ENCODE results near the gene NEMP1.
A peak's percentile ranks its signal among the peaks of the same experiment; 100 is the strongest.
"Not testable (repeated sequence)": the region's sequence is repeated elsewhere in the genome, so short reads cannot be mapped to it uniquely, and the experiment has no call there.

NEMP1 gene, protein sequence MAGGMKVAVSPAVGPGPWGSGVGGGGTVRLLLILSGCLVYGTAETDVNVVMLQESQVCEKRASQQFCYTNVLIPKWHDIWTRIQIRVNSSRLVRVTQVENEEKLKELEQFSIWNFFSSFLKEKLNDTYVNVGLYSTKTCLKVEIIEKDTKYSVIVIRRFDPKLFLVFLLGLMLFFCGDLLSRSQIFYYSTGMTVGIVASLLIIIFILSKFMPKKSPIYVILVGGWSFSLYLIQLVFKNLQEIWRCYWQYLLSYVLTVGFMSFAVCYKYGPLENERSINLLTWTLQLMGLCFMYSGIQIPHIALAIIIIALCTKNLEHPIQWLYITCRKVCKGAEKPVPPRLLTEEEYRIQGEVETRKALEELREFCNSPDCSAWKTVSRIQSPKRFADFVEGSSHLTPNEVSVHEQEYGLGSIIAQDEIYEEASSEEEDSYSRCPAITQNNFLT

DNA sequence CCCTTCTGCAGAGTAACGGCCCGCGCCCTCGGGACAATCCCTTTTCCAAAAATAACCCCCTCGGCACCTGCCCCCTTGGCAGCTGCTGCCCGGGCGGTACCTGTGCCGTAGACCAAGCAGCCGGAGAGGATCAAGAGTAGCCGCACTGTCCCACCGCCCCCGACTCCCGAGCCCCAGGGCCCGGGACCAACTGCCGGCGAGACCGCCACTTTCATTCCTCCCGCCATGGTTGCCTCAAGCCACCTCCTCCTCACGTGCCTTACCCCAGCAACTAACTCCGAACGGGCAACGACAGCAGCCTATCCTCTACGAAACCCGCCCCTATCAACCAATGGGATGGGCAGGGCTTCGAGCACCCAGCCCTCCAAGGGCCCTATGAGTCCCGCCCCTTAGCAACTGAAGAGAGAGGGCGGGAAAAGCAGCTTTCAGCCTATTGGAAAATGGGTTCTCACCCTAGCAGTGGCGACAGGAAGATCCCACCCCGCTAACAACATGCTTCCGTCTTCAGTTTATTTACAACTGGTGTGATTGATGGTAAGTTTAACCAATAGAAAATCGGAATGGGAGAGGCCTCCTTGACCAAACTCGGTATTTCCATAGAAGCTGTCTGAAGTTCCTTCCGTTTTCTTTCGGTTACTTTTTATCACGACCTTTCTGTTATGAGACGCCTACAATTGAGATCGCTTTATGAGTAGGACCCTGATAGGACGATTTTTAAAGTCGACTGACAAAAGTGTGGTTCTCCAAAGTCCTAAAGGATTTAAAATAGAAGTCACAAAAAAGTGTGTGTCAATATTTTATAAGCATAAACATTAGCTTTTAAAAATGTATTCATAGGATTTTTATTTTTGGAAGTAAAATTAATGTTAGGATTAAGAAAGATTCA, at the start of gene NEMP1:
Gene NEMP1, minus strand, starts transcription at position 273 of the 886 bp plus-strand sequence. Its CDS starts 46 bp downstream, at position 227.
- DNase-seq, result peak; percentile 100

DNA sequence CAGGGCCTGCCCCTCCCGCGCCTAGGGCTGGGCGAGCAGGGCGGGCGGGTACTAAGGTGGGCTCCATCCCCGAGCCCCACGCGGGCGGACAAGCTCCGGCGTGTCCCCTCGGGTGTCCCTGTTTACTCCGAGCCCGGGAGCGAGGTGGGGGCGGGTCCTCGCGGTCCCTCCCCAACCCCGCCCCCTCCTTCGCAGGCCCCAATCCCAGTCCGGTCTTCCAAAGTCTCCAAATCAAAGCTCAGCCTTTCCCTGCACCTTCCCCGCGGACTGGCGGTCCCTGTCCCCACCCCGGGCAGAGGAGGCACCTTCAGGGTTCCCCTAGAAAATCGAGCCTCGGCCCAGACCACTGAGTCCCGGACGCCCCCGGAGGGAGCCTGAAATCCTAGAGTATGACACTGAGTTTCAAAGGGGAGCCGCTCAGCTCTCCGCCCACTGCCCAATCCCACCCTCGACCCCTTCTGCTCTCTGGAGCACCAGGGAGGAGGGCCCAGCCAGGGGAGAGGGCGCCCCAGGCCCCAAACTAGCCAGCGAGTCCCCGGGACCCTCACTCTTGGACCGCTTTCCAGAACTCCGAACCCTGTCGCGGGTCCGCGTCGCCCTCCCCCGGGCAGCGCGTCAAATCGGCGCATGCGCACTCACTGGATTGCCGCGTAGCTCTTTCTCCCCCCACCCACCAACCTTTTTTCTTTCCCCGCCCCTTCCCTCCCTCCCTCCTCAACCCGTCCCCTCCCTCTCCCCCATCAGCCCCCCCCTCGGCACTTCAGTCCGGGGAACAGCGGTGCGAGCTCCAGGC, 49.3 kb upstream of the NEMP1 start, which contains the start of gene LRP1:
Gene LRP1, plus strand, starts transcription at position 758 of the 793 bp plus-strand sequence. CDS start 482 bp downstream, outside the sequence.
- peak; percentile 86 for DNase-seq

DNA sequence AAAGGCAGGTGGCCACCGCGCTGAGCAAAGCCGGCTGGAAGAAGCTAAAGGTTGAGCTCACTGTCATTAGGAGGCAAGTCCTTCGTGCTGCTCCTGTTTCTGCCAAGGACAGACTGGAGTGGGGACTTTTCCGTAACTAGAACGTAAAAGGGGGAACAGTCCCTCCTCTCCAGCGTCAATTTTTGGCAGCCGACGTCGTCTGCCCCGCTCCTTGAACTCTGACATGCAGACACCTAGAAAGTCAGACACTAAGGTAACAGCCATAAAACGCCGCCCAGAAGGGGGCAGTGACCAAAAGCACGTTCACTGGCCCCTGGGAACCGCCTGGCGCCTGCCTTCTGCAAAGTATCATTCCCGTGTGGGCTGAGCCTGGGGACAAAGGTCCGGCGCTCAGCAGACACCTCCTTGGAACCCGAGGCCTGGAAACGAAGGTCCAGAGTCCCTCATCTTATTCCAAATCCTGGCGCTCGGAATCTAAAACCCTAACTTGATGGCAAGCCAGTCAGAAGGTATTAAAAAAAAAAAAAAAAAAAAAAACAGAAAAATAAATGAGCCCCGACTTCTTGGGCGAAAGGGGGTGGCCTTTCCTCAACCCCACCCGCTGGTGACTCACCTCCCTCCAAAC, 48.6 kb upstream of the NEMP1 start:
- DNase-seq, result peak; percentile 54

DNA sequence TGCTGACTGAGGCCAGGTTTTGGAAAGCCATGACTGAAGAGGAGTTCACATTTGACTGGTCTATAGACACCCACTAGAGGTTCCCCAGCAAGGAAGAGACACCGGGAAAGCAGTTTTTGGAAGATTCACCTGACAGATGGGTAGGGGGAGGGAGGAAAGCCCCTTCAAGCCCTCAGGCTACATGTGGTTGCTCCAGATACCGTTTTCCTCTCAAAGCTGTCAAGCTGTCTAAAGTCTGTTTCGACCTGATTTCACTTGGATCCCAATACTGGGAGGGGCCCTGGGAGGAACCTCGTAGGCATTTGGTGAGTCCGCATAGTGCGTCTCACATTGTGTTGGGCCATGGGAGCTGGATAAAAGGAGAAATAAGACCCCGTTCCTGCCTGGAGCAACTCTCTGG, 48.0 kb upstream of the NEMP1 start:
- DNase-seq, result no peak

DNA sequence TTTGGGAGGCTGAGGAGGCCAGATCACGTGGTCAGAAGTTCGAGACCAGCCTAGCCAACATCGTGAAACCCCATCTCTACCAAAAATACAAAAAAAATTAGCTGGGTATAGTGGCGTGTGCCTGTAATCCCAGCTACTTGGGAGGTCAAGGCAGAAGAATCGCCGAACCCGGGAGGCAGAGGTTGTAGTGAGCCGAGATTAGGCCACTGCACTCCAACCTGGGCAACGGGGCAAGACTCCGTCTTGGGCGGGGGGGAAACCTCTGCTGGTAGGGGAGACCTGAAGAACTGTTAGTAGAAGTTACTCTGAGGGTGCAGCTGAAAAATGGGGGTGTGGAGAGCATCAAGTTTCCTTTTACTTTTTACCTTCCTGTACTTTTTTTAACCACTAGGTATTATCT, 47.5 kb upstream of the NEMP1 start:
- no peak for DNase-seq

DNA sequence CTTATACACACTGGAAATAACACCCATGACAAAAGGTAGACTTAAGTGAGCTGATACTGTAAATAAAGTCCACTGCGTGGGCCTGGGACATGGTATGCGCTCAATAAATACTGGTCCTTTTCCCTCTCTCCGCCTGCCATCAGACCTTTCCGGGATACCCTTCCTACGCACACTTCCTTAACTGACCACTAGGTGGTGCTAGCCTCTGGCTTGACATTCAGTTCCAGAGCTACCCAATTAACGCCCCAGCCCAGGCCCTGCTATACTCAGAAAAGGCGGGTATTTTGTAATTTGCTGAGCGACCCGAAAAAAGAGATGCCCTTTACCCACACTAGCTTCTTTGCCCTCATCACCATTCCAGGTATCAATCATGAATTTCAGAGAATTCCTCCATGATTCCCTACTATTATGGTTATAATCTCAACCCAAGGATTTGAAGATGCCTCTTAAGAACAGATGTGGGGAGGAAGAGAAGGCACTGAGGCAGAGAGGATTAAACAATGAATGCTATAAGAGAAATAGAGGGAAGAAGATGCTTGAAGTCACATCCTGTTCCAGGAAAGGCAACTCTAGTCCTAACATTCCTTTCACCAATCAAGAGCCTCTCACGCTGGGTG, 45.8 kb upstream of the NEMP1 start:
- peak; percentile 77 for DNase-seq

DNA sequence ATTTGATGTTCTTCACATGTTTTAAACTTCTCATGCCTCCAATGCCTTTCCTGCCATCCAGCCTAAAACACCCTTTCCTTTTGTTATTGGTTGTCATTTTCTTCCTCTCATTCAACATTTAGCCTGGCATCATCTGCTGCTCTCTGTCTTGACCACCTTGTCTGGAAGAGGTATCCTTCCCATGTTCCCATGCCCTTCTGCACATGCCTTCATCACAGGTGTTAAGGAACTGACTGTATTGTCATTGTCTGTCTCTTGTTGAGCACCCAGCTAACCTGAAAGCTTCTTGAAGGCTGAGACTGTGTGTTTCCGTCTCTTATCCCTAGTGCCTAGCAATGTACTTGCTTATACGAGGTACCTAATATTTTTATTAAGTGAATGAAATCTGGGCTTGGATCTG, 45.2 kb upstream of the NEMP1 start:
- no peak for DNase-seq

DNA sequence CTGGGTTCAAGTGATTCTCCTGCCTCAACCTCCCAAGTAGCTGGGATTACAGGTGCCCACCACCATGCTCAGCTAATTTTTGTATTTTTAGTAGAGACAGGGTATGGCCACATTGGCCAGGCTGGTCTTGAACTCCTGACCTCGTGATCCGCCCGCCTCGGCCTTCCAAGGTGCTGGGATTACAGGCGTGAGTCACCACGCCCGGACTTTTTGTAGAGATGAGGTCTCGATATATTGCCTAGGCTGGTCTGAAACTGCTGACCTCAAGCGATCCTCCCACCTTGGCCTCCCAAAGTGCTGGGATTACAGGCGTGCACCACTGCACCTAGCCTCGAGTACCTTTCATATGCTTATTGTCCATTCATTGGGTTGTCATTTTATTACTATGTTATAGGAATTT, 42.1 kb upstream of the NEMP1 start:
- not testable (repeated sequence) for DNase-seq

DNA sequence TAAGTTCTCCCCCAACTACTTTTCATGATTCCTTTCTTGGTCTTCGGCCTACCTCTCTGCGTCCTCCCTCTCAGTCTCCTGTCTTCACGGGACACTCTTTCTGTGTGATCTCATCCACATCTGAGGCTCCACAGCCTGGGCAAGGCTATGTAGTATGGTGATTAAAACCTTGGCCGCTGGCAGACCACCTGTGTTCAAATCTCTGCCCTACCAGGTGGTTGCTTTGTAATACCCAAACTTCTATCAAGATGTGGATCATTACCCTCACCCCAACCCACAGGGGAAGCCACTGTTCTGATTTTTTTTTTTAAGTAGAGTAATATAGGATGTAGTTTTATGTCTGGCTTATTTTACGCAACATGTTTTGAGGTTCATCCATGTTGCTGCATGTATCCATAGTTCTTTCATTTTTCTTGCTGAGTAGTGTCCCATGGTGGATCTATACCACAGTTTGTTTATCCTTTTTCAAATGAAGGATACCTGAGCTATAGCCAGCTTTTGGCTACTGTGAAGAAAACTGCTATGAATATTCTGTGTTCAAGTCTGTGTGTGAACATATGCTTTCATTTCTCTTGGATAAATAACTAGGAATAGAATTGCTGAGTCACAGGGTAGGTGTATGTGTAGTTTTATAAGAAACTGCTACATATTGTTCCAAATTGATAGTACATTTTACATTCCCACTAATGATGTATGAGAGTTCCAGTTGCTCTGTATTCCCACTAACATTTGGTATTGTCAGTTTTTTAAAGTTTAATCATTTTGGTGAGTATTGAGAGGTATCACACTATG, 40.9 kb upstream of the NEMP1 start:
- no peak for DNase-seq

DNA sequence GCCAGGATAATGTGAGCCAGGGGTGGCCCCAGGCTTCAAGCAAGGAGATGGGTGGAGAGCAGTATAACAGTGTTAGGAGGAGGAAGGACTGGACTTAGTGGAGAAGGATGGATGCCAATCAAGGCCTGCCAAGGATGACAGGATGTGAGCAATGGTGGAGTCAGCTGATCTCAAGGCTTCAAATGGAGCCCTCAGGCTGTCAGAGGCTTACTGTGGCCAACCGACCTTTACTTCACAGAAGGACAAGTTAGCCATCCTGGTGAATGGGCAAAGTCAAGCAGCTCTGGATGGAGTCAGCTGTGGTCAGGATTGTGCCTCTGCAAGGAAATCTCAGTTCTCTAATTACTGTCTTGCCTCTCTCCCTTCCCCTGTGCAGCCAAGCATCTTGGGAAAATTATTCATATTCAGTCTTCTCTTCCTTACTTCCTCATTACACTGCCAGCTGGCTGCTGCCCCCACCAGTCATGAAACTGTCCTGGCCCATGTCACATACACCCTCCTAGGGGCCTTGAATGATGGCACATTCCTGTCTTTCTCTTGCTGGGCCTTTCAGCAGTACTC, 40.2 kb upstream of the NEMP1 start:
- DNase-seq, result peak; percentile 72

DNA sequence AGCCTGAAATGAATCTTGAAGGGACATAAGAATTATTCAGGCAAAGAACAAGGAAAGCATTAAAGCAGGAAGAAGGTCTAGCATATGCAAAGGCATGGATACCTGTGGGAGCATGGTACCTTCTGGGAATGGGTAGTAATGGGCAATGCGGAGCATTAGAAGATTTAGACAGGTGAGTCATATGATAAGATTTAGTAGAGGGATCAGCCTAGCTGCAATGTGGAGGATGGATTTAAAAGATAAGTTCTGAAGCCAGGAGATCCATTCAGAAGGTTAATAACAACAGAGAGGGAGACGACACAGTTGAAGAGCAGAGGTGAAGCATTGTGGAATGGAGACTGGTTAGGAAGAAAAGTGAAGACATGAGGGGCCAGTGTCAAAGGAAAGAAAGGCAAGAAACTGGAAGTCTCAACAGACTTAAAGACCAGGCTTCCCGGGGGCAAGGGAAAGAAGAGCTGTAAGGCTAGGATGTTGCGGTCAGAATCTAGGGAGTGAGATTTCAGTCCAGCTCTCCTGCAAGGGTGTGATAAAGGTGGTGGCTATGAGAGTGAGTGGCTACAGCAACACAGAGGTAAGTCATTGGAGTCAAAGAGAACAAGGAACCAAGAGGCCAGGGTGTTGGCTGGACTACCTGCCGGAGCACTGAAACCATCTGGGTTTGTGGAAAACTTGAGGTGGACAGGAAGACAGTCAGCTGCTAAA, 38.1 kb upstream of the NEMP1 start:
- no peak for DNase-seq

DNA sequence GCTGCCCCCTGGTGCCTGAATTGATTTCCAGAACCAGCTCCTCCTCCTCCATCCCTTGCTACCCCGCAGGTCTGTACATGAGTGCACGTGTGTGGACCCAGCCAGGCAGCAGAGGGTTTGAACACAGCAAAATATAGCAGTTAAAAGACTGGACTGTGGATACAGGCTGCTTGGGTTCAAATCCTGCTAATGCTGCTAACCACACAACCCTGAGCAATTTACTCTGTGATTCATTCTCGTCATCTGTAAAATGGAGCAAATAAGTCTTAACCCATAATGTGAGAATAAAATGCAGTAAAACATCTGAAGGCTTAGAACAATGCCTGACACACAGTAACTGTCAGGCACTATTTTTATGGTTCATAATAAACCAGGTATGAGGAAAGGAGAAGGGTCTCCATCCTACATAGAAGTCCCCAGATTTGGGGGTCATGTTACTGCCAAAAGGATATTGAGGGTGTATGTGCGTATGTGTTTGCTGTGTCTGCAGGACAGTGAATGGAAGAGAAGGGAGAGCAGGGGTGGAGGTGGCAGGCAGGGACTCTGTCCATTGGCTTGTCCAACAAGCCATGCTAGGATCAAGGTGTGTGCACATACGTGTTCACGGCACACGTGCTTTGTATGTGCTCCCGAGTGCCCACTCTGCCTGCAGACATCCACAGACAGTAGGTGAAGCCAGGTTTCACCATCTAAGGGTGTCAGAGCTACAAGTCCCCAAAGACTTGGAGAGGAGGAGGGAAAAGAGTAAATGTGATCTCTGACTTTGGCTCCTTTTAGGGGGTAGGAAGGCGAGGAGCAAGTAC, 34.1 kb upstream of the NEMP1 start:
- DNase-seq, result no peak

DNA sequence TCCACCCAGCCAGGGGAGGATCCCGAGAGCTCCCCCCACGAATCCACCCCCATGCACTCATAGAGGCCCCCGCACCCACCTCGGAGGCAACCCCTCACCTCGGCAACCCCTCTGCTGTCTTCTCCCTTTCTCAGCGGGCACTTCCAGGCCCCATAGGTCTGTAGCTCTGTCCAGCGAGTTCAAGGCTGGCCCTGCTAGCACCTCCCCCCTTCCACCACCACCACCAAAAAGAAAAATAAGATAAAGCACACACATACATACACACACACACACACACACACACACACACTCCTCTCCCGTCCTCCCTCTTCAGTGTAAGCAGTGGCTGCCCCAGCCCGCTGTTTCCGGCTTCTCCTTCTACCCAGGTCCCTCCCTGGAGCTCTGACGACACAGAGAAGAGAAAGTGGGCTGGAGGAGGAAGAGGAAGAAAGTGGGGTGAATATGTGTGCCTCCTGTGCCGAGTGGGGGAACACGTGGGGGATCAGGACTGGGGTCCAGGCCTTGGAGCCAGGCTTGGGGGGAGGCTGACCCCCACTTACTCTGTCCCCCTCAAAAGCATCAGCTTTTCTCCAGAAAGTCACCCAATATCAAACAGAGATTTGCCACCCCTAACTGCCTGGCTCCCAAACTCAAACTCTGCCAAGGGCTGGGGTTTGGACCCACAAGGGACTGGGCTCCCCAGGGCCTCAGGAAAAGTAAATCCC, 32.6 kb upstream of the NEMP1 start, which contains the start of gene STAT6:
Gene STAT6, minus strand, starts transcription at position 332 of the 704 bp plus-strand sequence. CDS start 3,084 bp downstream, outside the sequence.
- peak; percentile 84 for DNase-seq

DNA sequence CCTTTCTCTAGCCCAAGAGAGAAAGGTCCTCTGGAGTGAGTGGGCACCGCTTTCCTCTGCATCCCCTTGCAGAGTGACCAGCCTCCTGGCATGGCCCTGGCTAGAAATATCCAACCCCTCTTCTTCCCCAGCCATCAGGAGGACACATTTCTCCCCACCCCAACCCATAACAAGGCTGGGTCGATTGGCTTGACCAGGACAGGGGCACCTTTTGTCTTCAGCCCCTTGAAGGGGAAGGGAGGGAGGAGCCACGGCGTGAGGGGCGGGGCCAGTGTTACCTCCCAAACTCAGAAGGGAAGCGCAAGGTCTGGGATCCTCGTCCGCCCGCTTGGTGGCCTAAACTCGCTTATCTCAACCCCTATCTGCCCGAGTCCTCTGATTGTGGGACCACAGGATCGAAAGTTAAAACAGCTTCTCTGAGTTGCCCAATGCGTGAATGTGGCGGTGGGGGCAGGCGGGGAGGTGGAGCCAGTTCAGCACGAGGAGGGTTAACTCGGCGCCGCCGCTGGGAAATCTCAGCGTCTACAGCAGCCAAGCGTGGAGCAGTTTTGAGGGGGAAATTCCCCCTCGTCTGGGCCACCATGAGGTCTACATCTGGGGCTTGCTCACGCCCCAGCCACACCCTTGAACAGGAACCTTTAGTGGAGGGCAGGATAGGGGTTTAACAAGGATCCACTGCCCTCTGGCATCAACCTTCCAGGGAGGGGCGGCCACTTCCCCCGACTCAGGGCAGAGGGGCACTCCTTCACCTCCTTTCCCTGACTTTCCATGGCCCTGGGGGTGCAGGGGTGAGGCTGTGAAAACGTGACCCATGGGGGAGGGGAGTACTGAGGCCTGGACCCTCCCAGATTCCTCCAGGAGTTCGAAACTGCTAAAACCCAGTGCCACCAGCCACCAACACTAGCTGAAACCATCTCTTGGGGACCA, 31.8 kb upstream of the NEMP1 start:
- DNase-seq, result peak; percentile 85

DNA sequence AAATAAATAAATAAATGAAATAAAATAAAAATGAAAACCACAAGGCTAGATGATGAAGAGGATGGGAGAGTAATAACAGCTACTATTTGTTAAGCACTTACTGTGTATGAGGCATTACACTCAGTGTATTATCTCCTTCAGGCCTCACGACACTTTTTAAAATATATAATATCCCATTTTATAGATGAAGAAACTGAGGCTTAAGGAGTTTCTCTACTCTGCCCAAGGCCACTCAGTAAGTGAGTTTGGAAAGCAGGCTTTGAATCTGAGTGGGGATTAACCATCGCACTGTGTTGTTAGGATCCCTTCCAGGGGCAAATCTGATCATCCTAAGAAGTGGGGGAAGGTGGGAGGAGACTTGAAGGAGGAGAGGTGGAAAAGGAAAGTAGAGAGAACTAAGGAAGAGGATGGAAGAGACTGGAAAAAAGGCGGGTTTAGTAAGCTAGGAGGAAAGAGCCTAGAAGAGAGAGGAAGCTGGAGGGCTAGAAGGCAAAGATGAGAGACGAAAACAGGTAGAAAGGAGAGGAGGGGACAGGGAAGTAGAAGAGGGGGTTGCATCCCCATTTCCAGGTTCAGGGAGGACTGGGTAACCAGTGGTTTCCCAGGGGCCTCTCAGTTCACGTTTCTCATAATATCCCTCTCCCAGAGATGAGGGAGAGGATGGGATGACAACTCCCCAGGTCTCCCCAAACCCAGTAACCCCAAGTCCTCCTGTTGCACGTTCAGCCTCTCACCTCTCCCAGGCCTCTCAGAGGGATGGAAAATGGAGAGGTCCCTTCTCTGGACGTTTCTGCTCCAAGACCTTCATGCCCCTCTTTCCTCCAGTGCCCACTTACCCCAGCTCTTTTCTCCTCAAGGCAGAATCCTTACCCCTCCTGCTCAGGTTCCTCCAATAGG, 30.9 kb upstream of the NEMP1 start:
- DNase-seq, result no peak
